Hepatocyte (in vitro differentiated cells): Measurements from ENCODE around the gene ZMAT3. TPM values are rescaled to one million over a fixed set of nuclear protein-coding genes. Genes with fewer than 3 reads are reported as not detected.

ENCODE experiments used
- DNase-seq: peaks from one replicate; pipeline ENCODE4 v3.0.0-alpha.2; 2016; ENCODE audit warnings: low spot score
- H2AFZ ChIP-seq: fragments of 200-600 bp; sonication (generic); 2 replicates; pipeline ENCODE4 v1.6.0; 2016; ENCODE audit warnings: antibody characterized with exemption, mild to moderate bottlenecking
- H3K27ac ChIP-seq: fragments of 200-600 bp; sonication (generic); 2 replicates; pipeline ENCODE4 v1.5.1; 2016; ENCODE audit warnings: mild to moderate bottlenecking
- H3K27me3 ChIP-seq: fragments of 200-600 bp; sonication (generic); 2 replicates; pipeline ENCODE4 v1.6.1; 2016
- H3K36me3 ChIP-seq: fragments of 200-600 bp; sonication (generic); replicated peaks from 2 replicates; pipeline ENCODE4 v1.5.1; 2016; ENCODE audit warnings: low read depth; ENCODE audit not compliant: insufficient read depth
- H3K4me1 ChIP-seq: fragments of 200-600 bp; sonication (generic); 2 replicates; pipeline ENCODE4 v1.5.1; 2016; ENCODE audit warnings: mild to moderate bottlenecking, moderate library complexity; ENCODE audit not compliant: insufficient read depth
- H3K4me2 ChIP-seq: fragments of 200-600 bp; sonication (generic); 2 replicates; pipeline ENCODE4 v1.6.0; 2016
- H3K4me3 ChIP-seq: fragments of 200-600 bp; sonication (generic); 2 replicates; pipeline ENCODE4 v1.5.1; 2016; ENCODE audit warnings: mild to moderate bottlenecking
- H3K79me2 ChIP-seq: fragments of 200-600 bp; sonication (generic); 2 replicates; pipeline ENCODE4 v1.6.0; 2017; ENCODE audit warnings: mild to moderate bottlenecking
- H3K9me2 ChIP-seq: fragments of 200-600 bp; sonication (generic); replicated peaks from 2 replicates; pipeline ENCODE4 v1.6.0; 2017; ENCODE audit warnings: mild to moderate bottlenecking; ENCODE audit not compliant: insufficient read depth
- H3K9me3 ChIP-seq: fragments of 200-600 bp; sonication (generic); 2 replicates; pipeline ENCODE4 v1.5.1; 2016; ENCODE audit warnings: low read depth, mild to moderate bottlenecking
- H4K20me1 ChIP-seq: fragments of 200-600 bp; sonication (generic); 2 replicates; pipeline ENCODE4 v1.6.0; 2016; ENCODE audit warnings: mild to moderate bottlenecking; ENCODE audit not compliant: insufficient read depth, poor library complexity, severe bottlenecking
- CTCF ChIP-seq: fragments of 200-600 bp; sonication (generic); IDR thresholded peaks from 2 replicates; pipeline ENCODE4 v1.5.1; 2016; ENCODE audit warnings: antibody characterized with exemption, mild to moderate bottlenecking; ENCODE audit not compliant: poor library complexity
- EZH2 ChIP-seq: fragments of 200-600 bp; sonication (generic); IDR thresholded peaks from 2 replicates; pipeline ENCODE4 v1.6.1; 2016; ENCODE audit warnings: antibody characterized with exemption, mild to moderate bottlenecking, borderline replicate concordance
- EZH2phosphoT487 ChIP-seq: fragments of 200-600 bp; sonication (generic); IDR thresholded peaks from one replicate; pipeline ENCODE4 v1.6.1; 2018; ENCODE audit warnings: antibody characterized with exemption, mild to moderate bottlenecking, low read depth, moderate library complexity; ENCODE audit not compliant: unreplicated experiment, severe bottlenecking
- WGBS: methylation state at CpG from one replicate; pipeline ENCODE4 v1.1.6; 2016; ENCODE audit warnings: low lambda C conversion rate; ENCODE audit errors: missing lambda C conversion rate; 5-methylcytosine and 5-hydroxymethylcytosine counted together
- polyA plus RNA-seq: library from polyadenylated mRNA; unstranded; fragments of >200 nt; fragmentation: Nextera tagmentation; extraction: Ambion mirVana; gene quantifications from 2 replicates; pipeline ENCODE4 v1.2.1, GENCODE V29; 2016
- total RNA-seq: library from RNA; depleted of rRNA; stranded (reverse); fragments of >200 nt; gene quantifications from 2 replicates; pipeline ENCODE4 v1.2.3, GENCODE V29; 2014

ZMAT3 gene
- total and polyA plus RNA-seq, 2 experiments from 2014 or later: 17.9 to 24.0 TPM

DNA sequence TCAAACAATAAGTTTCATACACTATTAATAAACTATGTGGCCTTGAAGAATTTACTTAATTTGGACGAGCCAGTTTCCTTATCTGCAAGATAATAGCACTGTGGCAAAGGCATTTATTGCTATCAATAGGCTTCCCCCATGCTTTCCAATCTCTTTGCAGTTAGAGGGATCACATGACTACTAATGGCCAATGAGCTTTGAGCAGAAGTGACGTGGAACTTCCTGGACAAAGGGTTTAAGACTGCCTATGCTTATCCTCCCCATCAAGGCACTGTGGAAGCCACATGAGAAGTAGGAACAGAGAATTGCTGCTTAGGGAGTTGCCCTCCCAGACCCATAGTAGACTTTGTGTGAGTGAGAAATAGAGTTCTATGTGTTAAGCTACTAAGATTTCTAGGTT is 16.7 kb upstream of the ZMAT3 start:
- Histone ChIP-seq H3K9me2 (no peaks in the 10 kb centered on the region), H3K27me3 (no peaks in the 10 kb centered on the region), H3K4me1 (no peaks in the 10 kb centered on the region), H4K20me1 (no peaks in the 10 kb centered on the region), H3K27ac (no peak overlapping the region), H3K4me2 (no peak overlapping the region), H3K79me2 (no peaks in the 10 kb centered on the region), H3K9me3 (no peaks in the 10 kb centered on the region), H3K36me3 (no peaks in the 10 kb centered on the region), H2AFZ (no peak overlapping the region), H3K4me3 (no peak overlapping the region)
- 75% methylated on average over 2 of the region's 2 CpGs for WGBS
- TF ChIP-seq EZH2 (no peak), CTCF (no peak), EZH2phosphoT487 (no peak)
- no peak for DNase-seq

- no peaks in the 10 kb centered on the region for H4K20me1 ChIP-seq
- 40% methylated on average over 2 of the region's 2 CpGs for whole genome bisulfite sequencing
- H3K27ac ChIP-seq: no peak overlapping the region
- no peak for TF ChIP-seq EZH2
- TF ChIP-seq CTCF: no peak
- TF ChIP-seq EZH2phosphoT487: no peak
- DNase-seq: no peak
- no peaks in the 10 kb centered on the region for H3K27me3 ChIP-seq
- no peaks in the 10 kb centered on the region for H3K79me2 ChIP-seq
- no peak overlapping the region for H2AFZ ChIP-seq
- H3K36me3 ChIP-seq: no peaks in the 10 kb centered on the region
- H3K4me1 ChIP-seq: no peaks in the 10 kb centered on the region
- H3K4me2 ChIP-seq: no peak overlapping the region
- no peaks in the 10 kb centered on the region for H3K9me2 ChIP-seq
- H3K9me3 ChIP-seq: no peaks in the 10 kb centered on the region
- no peak overlapping the region for H3K4me3 ChIP-seq
Measured at GRCh38 chr3:179083977-179084376, 12.4 kb upstream of the ZMAT3 start.

DNA sequence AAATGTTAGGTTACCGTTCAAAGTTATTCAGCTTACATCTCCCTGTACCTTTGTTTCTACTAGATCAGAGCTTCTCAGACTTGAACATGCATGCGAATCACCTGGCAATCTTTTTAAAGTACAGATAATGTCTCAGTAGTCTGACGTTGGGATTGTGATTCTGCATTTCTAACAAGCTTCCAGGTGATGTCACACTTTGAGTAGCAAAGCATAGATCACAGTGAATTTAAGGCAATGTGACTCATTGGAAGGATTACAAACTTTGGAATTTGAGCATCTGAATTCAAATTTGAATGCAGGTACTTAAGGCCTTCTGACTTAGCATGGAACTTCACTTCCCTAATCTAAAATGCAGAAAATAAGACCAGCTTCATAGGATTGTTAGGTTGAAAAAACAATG is 10.8 kb upstream of the ZMAT3 start:
- Histone ChIP-seq H3K4me1 (no peaks in the 10 kb centered on the region), H3K27ac (no peak overlapping the region), H3K4me2 (no peak overlapping the region), H3K79me2 (no peaks in the 10 kb centered on the region), H4K20me1 (no peaks in the 10 kb centered on the region), H2AFZ (no peak overlapping the region), H3K9me2 (no peaks in the 10 kb centered on the region), H3K36me3 (no peaks in the 10 kb centered on the region), H3K27me3 (no peaks in the 10 kb centered on the region), H3K9me3 (no peaks in the 10 kb centered on the region), H3K4me3 (no peak overlapping the region)
- TF ChIP-seq CTCF: no peak
- TF ChIP-seq EZH2phosphoT487: no peak
- TF ChIP-seq EZH2: no peak
- WGBS: 77% methylated on average over 3 of the region's 3 CpGs
- no peak for DNase-seq

DNA sequence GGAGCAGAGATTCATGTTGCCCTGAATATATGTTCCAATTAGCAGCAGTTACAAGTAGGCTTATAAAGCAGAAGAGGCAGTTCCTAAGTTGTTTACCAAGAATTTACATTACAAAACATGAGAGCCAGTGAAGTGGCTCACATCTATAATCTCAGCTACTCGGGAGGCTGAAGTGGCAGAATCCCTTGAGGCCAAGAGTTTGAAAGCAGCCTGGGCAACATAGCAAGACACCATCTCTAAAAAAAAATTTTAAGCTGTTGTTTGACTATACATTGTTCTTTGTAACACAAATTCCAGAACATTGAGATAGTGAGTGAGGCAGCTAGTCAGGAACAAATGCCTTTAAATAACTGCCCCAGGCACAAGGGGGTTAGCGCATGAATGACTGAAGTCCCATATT is 10.3 kb upstream of the ZMAT3 start:
- no peaks in the 10 kb centered on the region for H3K9me2 ChIP-seq
- no peaks in the 10 kb centered on the region for H3K79me2 ChIP-seq
- H3K36me3 ChIP-seq: no peaks in the 10 kb centered on the region
- no peak overlapping the region for H3K4me2 ChIP-seq
- WGBS: 72% methylated on average over 2 of the region's 2 CpGs
- H3K4me1 ChIP-seq: no peaks in the 10 kb centered on the region
- H4K20me1 ChIP-seq: no peaks in the 10 kb centered on the region
- no peaks in the 10 kb centered on the region for H3K27me3 ChIP-seq
- no peaks in the 10 kb centered on the region for H3K9me3 ChIP-seq
- H3K4me3 ChIP-seq: no peak overlapping the region
- H2AFZ ChIP-seq: no peak overlapping the region
- TF ChIP-seq EZH2phosphoT487: no peak
- no peak for TF ChIP-seq CTCF
- TF ChIP-seq EZH2: no peak
- no peak overlapping the region for H3K27ac ChIP-seq
- no peak for DNase-seq
